Lung microvascular endothelial cell (primary cell): ENCODE results near the gene UAP1. TPM values are rescaled to one million over a fixed set of nuclear protein-coding genes. Genes with fewer than 3 reads are reported as not detected.
A peak's percentile ranks its signal among the peaks of the same experiment; 100 is the strongest.

Experiments
- DNase-seq, 2 donors: peaks; one replicate each; pipeline versions ENCODE4 v3.0.0 to v3.0.0-alpha.2; 2010; ENCODE audit warnings: low read depth in 2 of 2
- total RNA-seq: library from RNA; depleted of rRNA; stranded (reverse); fragments of >200 nt; gene quantifications from 2 replicates; pipeline ENCODE4 v1.2.1, GENCODE V29; 2014

Gene UAP1
- total RNA-seq: 37.9 and 41.2 TPM in 2 replicates

- peak; percentile 37 to 61 for DNase-seq
Observed at GRCh38 chr1:162561616-162562469, at the start of gene UAP1. Gene UAP1, plus strand, starts transcription at chr1:162561722. Its CDS starts 4,347 bp downstream, at chr1:162566069.

GRCh38 chr1:162527314-162527713 is 34.2 kb upstream of the UAP1 start:
- no peak for DNase-seq

- DNase-seq: peak in 1 of 2 donors; percentile 69
Observed at GRCh38 chr1:162530307-162530987, 31.1 kb upstream of the UAP1 start.

- DNase-seq: no peak
Observed at GRCh38 chr1:162530988-162531319, 30.6 kb upstream of the UAP1 start.

- DNase-seq: no peak
Observed at GRCh38 chr1:162535501-162535900, 26.0 kb upstream of the UAP1 start.

GRCh38 chr1:162536511-162536910 is 25.0 kb upstream of the UAP1 start:
- DNase-seq: no peak

DNA sequence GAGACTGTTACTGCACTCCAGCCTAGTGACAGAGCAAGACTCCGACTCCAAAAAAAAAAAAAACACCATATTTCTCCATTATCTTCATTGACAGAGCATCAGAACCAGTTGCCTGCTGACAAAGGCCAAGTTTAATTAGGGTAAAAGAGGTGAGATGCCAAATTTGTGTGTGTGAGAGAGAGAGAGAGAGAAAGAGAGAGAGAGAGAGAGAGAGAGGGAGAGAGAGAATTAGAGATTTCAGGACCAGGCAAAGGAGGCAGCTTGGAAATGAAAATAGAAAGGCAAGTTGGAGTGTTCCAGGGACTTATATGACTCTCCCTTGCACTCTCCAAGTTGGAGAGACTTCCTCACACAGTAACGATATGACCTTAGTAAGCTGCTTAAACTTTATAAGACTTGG is 24.3 kb upstream of the UAP1 start:
- DNase-seq: peak in 1 of 2 donors; percentile 5

DNA sequence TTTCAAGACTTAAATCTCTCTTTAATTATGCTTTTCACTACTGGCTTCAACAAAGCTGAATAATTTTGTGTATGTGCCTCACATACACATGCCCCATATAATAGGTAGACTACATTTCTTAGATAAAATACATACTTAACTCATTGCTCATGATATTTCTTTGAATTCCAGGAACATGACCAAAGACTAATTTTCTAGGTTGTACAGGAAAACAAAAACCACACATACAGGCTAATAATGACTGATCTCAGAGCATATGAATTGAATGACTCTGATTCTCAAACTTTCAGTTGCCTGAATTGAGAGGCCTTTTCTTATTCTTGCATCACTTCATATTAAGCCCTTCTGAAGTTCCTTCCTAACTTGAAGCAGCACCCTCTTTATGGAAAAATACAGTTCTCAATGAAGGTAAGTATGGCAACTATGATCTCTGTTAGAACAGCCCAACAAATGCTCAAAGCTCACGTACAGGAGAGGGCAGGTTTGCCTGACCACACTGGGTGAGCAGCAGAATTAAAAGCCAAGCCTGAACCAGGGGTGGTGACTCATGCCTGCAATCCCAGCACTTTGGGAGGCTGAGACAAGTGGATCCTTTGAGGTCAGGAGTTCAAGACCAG is 22.6 kb upstream of the UAP1 start:
- DNase-seq: peak; percentile 9 to 89

DNA sequence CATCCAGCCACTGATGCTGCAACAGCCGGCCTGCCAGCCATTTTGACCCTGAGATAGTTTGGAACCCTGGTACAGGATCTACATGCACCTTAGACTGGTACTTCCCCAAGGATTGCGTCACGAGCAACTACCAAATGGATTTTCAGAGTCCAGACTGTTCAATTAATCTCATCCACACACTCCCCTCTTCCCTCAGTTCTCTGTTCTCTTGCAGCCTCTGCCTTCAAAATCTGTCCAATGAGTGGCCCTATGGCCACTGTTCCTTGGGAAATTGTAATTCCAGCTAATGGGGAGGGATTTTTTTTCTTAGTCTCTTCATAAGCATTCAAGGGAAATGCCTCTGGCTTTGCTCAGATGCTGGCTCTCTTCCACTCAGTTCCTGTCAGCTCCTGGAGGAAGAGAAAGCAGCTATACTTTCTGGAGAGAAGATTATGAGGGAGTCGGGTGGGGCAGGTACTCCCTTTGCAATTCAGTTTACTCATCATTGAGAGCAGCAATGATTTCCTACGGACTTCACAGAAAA is 19.8 kb upstream of the UAP1 start:
- peak in 1 of 2 donors; percentile 96 for DNase-seq

GRCh38 chr1:162543228-162543627 is 18.3 kb upstream of the UAP1 start:
- no peak for DNase-seq

GRCh38 chr1:162548170-162548569 is 13.4 kb upstream of the UAP1 start:
- no peak for DNase-seq

DNA sequence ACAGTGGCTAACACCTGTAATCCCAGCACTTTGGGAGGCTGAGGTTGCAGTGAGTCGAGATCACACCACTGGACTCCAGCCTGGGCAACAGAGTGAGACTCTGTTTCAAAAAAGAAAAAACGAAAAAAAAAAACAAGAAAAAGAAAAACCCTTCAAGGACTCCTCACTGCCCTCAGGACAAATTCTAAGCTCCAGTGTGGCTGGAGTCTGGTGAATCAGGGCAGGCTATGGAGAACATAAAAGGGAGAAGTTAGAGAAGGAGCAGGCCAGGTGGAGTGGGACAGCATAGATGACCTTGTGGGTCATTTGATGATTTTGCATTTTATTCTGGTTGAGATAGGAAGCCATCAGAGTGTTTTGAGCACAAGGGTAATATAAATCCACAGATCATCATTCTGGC is 12.5 kb upstream of the UAP1 start:
- DNase-seq: no peak

- DNase-seq: no peak
Observed at GRCh38 chr1:162550925-162551324, 10.6 kb upstream of the UAP1 start.

GRCh38 chr1:162551969-162552683 is 9.4 kb upstream of the UAP1 start:
- DNase-seq: no peak

DNA sequence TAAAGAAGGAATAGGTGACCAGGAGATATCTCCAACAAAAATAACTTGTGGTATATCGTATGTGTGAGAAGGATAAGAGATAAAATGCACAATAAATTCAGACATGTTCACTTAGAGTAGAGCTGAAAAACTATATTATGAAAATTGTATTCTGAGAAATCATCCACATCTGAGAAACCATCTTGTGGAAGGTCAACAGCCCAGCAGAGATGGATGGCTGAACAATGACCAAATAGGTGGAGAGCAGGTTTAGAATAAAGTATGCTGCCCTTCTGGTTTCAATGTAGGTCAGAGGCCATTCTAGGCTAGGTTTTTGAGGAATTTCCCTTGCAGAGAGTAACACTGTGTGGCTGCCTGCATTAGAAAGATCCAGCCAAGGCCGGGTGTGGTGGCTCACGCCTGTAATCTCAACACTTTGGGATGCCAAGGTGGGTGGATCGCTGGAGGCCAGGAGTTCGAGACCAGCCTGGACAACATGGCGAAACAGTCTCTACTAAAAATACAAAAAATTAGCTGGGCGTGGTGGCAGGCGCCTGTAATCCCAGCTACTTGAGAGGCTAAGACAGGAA is 8.8 kb upstream of the UAP1 start:
- DNase-seq: no peak

- no peak for DNase-seq
Observed at GRCh38 chr1:162554258-162554657, 7.3 kb upstream of the UAP1 start.

GRCh38 chr1:162557536-162557935 is 4.0 kb upstream of the UAP1 start:
- no peak for DNase-seq

DNA sequence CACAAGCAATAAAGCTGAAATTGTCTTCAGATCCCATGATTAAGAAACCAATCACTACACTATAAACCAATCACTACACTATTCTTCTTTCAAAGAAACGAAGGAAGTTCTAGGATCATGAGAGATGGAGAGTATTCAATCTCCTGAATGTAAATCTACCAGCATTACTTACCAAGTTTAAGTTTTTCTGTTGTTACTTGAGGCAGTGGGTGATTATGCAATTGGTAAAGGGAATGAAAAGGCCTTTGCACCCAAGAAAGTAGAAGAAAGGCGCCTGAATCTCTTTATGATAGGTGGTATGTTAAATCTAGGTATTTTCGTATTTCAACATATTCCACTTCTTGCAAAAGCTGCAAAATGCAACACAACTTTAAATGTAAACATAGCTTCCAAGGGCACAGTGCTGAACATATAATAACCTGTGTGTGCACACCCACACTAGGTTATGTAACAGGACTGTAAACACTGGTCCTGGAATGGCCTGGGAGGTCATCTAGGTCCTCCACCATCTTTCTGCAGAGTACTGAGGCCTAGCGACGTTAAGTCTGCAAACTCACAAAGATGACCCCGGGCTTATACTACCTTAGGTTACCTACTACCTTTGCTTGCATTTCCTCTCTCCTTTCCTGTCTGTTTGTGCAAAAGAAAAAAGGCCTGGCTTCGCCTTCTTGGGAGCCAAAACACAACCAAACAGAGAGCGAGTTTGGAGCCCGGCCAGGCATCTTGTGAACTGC is 1.1 kb upstream of the UAP1 start:
- no peak for DNase-seq

DNA sequence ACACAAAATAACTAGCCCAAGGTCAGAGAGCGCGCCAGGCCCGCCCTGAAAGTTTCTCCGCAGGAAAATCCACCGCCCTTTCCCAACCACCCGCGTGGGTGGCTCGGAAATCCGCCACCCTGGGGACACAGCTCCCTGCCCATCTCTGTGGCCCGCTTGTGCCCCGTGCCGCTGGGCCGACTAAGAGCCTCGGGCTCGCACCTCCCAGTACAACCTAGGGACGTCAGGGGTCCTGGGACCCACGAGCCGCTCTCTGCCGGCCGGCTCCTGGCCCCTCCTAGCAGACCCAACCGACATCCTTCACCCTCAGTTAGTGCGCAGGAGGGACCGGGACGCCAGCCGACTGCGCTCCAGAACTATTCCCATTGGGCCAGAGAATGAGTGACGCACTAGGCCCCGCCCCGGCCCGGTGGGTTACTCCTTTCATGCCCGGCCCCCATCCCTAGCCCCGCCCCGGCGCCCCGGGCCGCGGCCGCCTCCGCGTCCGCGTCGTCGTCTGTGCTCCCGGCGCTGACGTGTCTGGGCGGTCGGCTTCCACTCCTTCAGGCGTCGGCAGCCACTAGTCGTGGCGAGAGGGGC is 396 bp upstream of the UAP1 start:
- peak; percentile 95 to 98 for DNase-seq

GRCh38 chr1:162562470-162562828 is 927 bp downstream of the UAP1 start:
- peak; percentile 20 to 57 for DNase-seq
